Dedifferentiated amniotic fluid mesenchymal stem cell (primary cell): Measurements from ENCODE around the gene GRID1.
"Not testable (repeated sequence)": the region's sequence is repeated elsewhere in the genome, so short reads cannot be mapped to it uniquely, and the experiment has no call there.

Source experiments
- DNase-seq: peaks from one replicate; pipeline ENCODE4 v3.0.0-alpha.2; 2016; ENCODE audit errors: extremely low spot score

Gene GRID1

DNA sequence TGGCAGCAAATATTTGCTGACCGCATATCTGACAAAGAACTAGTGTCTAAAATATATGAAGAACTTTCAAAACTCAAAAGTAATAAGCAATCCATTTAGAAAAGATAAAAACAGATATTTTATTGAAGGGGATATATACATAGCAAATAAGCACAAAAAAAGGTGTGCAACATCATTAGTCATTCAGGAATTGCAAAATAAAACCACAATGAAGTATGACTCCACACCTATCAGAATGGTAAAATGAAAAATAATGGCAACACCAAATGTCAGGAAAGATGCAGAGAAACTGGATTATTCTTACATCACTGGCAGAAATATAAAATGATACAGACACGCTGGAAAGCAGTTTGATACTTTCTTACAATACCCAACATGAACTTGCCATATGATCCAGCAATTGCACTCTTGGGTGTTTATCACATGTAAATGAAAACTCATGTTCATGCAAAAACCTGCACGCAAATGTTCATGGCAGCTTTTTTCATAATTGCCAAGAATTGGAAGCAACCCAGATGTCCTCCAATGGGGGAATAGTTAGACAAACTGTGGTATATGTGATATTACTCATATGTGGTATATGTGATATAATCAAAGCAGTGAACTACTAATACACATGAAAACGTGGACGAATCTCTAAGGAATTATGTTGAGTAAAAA lies 645.5 kb downstream of the GRID1 start:
- DNase-seq: no peak

DNA sequence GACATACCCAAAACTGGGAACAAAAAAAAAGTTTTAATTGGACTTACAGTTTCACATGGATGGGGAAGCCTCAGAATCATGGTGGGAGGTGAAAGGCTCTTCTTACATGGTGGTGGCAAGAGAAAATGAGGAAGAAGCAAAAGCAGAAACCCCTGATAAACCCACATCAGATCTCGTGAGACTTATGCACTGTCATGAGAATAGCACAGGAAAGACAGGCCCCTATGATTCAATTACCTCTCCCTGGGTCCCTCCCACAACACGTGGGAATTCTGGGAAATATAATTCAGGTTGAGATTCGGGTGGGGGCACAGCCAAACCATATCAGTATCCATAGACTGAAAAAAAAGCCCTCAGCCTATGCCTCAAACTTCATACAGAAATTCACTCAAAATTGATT lies 647.2 kb downstream of the GRID1 start:
- no peak for DNase-seq

DNA sequence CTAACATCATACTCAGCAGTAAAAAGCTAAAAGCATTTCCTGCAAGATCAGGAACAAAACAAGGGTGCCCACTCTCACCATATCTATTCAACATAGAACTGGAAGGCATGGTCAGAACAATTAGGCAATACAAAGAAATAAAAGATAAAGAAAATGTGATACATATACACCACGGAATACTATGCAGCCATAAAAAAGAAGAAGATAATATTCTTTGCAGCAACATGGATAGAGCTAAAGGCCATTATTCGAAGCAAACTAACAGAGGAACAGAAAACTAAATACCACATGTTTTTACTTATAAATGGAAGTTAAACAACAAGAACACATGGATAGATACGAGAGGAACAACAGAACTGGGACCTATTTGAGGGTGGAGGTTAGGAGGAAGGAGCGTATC lies 652.7 kb downstream of the GRID1 start:
- no peak for DNase-seq

DNA sequence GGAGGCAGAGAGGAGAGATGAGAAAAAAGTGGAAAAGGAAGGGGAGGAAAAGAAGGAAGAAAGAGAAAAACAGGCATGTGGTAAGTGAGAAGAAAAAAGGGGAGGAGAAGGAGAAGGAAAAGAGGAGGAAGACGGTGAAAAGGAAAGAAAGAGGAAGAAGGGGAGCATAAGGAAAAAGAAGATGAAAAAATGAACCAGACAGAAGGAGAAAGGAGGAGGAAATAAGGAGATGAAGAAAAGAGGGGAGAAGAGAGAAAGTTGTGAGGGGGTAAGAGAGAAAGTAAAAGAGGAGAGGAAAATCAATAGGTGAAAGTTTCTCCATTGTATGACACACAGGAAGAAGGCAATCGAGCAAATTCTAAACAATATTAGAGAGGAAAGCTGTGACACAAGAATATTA lies 663.8 kb downstream of the GRID1 start:
- no peak for DNase-seq

- not testable (repeated sequence) for DNase-seq
These were observed 667.5 kb downstream of the GRID1 start for GRCh38 chr10:85699066-85699465.

DNA sequence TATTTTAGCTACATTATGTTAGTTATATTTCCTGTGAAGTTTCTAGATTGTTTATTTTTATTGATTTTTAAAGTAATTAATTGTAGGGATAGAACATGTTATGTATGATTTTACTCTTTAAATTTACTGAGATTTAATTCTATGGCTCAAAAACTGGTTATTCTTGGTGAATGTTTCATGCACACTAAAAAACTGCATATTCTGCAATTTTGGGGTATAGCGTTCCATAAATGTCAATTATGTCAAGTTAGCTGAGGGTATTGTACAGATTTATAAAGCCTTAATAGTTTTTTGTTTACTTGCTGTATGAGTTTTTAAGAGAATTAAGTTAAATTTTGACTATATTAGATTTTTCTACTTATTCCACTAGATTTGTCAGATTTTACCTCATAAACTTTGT lies 669.7 kb downstream of the GRID1 start:
- no peak for DNase-seq

GRCh38 chr10:85682621-85683020 lies 684.0 kb downstream of the GRID1 start:
- no peak for DNase-seq

DNA sequence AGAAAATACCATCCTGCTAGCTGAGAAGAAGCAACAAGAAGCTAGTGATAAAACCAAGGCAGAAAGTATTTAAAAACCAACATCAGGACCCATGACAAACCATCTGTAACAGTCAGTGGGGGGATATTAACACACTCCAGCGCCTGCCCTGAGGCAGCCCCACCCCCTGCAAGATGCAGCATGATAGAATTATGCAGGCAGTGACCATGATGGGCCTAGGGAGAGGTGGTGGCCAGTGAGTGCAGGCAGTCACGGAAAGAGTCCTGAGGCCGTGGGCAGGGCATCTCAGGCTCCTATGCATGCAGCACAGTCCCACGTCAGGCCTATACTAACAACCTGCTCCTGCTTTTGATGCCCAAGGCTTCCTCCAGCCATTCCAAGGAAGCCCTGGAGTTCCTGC lies 686.9 kb downstream of the GRID1 start:
- DNase-seq: no peak

DNA sequence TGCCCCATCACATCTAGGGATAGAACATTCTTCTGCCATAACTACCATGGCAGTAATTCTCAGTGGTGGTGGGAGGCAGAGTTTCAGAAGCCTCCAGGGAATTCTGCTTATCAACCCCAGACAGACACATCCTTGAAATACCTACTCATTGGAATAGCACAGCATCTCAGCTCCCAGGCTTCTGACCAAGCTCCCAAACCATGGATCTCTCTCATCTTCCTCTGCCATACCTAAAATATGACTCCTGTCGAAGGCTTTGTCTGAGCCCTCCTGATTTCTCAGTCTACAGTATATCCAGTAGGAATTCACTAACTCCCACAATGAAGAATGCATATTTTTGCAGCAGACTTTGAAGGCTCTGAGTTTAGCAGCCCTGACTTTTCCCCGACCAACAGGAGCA lies 687.5 kb downstream of the GRID1 start:
- DNase-seq: no peak

DNA sequence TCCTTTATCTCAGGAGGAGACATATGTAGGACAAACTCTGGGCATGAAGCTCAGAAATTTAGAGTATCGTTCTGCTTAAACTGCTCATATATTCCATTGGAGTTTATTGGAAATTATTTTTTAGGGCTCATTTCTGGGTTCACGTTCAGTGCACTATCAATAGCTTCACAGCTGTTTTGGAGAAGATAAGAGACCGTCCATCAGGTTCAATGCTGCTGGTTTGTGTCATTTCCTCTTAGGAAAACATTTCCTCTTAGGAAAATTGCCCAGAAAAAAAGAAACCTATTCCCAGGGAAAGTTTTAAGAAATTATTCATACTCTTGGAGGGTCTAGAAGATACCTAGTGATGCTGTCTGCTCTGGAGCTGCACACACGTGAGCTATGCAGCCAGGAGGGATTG lies 691.7 kb downstream of the GRID1 start:
- no peak for DNase-seq

GRCh38 chr10:85673270-85673669 lies 693.3 kb downstream of the GRID1 start:
- no peak for DNase-seq

GRCh38 chr10:85671530-85671929 lies 695.1 kb downstream of the GRID1 start:
- no peak for DNase-seq

DNA sequence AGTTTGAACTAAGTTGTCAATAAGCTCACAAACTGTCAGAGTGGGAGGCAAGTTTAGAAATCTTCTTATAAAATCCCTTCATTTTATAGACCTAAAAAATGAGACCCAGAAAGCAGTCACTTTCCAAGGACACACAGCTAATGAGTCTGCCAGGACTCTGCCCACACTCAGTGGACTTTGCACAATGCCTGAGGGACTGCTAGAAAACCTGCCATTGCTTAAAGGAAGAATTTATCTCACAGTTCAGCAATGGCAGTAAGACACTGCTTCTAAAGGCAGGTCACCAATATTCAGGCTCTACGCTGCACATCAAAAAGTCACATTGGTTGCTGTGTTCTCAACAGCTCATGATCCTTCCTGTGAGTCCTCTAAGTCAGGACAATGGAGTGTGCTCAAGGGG lies 698.1 kb downstream of the GRID1 start:
- DNase-seq: no peak

GRCh38 chr10:85667638-85668233 lies 698.9 kb downstream of the GRID1 start:
- DNase-seq: no peak

- no peak for DNase-seq
These were observed 699.6 kb downstream of the GRID1 start for GRCh38 chr10:85666987-85667386.

DNA sequence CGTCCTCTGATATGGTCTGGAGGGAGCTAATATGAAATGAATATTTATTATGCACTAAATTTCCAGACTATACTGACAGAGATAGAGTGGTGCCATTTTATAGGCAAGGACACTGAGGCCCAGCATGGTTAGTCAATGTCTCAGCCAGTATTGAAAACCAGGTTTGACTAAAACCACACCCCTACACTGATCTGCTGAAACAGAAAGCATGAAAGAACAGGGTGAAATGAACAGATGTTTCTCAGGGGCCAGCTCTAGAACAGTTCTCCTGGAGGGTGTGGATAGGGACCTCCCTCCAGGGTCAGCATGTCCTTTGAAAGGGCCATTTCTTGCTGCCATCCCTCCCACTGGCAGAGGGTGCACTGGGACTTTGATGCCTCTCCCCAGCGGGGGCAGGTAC lies 700.5 kb downstream of the GRID1 start:
- DNase-seq: no peak

- DNase-seq: no peak
These were observed 700.9 kb downstream of the GRID1 start for GRCh38 chr10:85665681-85666080.

- DNase-seq: no peak
These were observed 701.5 kb downstream of the GRID1 start for GRCh38 chr10:85665078-85665477.

GRCh38 chr10:85661123-85661522 lies 705.5 kb downstream of the GRID1 start:
- no peak for DNase-seq

- DNase-seq: no peak
These were observed 707.3 kb downstream of the GRID1 start for GRCh38 chr10:85659331-85659730.

DNA sequence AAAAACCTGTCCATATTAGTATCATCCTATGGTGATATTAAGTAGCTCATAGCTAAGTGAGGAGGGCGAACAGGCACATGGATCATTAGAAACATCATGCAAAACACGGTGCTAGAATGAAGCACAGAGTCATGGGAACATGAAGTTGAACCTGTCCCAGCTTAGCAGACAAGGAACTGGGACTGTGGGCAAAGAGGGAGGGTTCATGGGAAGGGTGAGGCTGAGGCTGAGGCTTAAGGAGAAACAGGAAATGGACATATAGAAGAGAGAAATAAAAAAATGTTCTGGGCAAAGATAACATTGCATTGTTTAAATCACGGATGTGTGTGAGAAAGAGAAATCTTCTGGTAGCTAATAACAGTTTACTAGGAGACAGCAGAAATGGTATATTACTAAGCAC lies 708.1 kb downstream of the GRID1 start:
- no peak for DNase-seq

DNA sequence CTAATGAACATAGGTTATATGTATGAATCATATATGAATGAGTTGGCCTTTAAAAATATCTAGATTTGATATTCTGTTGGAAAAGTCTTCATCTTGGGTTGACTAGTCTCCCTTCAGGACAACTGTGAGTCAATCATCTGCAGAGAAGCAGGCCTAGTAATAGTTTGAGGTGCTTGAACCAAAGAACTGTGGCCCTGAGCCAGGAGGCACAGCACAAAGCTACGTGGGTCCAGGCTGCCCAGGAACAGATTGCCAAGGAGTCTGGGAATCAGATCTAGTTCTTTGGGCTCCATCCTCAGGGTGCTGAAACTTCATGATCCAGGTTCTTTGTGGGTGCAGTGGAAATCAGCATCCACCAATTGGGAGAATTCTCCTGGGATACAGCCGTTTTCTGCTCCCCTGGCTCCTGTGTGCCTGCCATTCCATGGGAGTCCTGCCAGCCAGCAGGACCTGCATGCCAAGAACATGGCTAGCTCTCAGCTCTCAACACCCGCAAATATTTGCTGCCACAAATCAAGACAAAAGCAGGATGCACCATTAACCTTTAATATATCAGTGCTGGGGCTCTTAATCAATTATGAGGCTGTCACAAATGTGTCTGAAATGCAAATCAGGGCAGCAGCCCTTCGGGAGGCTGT lies 709.0 kb downstream of the GRID1 start:
- DNase-seq: no peak

DNA sequence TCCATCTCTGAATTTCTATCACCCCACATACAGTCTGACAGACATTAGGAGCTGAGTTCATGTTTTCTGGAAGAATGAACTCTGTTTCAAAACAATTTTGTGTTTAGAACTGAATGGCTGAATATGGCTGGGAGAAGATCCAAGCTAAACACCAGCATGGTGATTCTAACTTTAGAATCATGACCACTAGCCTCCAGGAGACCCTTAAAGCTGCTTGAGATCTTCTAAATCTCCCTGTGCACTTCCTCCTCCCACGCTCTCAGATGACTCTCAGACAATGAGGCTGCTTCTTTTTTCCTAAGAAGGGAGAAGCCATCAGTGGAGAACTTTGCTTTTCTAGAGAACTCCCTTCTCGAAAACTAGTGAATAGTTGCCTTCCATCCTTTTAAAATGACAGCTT lies 711.2 kb downstream of the GRID1 start:
- DNase-seq: no peak

DNA sequence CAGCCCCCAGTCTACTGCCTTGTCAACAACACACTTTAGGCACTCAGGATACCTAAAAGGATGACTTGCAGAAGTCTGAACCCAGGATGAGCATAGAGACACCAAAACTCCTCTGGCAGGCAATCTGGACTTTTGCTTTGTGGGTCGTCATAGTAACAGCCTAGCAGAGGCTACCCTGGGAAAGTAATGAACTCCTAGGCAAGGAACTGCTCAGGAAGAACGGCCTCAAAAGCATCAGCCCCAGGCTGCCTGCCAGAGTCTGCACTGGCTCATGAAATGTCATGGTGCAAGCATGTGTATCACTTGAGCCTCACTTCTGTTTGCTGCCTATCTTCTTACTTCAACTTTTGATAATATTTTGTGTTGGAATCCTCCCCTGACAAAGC lies 715.1 kb downstream of the GRID1 start:
- DNase-seq: no peak
